ENCODE data around the gene LILRA5. TPM values are rescaled to one million over a fixed set of nuclear protein-coding genes. Genes with fewer than 3 reads are reported as not detected.

LILRA5 gene
- total RNA-seq, 1 donor from 2014 or later = 1.9 TPM

GRCh38 chr19:54341295-54341694 is 28.3 kb upstream of the LILRA5 start:
- no peak for DNase-seq (ENCODE audit: low read depth)
- Histone ChIP-seq H3K27me3 (ENCODE audit: control insufficient read depth, insufficient read depth, low read length) (no peaks in the 10 kb centered on the region), H3K36me3 (ENCODE audit: control insufficient read depth, insufficient read depth, low read length) (no peaks in the 10 kb centered on the region), H3K4me3 (ENCODE audit: low read depth, low read length) (no peak overlapping the region)
- no peak for TF ChIP-seq CTCF (IDR thresholded peaks at IDR 0.05; ENCODE audit: insufficient read depth, low read length, poor library complexity, severe bottlenecking)

GRCh38 chr19:54339646-54340358 is 26.8 kb upstream of the LILRA5 start:
- Histone ChIP-seq H3K27me3 (ENCODE audit: control insufficient read depth, insufficient read depth, low read length) (no peaks in the 10 kb centered on the region), H3K4me3 (ENCODE audit: low read depth, low read length) (no peak overlapping the region), H3K36me3 (ENCODE audit: control insufficient read depth, insufficient read depth, low read length) (no peaks in the 10 kb centered on the region)
- DNase-seq (ENCODE audit: low read depth) = no peak
- no peak for TF ChIP-seq CTCF (IDR thresholded peaks at IDR 0.05; ENCODE audit: insufficient read depth, low read length, poor library complexity, severe bottlenecking)

GRCh38 chr19:54338521-54338920 is 25.6 kb upstream of the LILRA5 start:
- TF ChIP-seq CTCF (IDR thresholded peaks at IDR 0.05; ENCODE audit: insufficient read depth, low read length, poor library complexity, severe bottlenecking) = no peak
- Histone ChIP-seq H3K36me3 (ENCODE audit: control insufficient read depth, insufficient read depth, low read length) (no peaks in the 10 kb centered on the region), H3K4me3 (ENCODE audit: low read depth, low read length) (no peak overlapping the region), H3K27me3 (ENCODE audit: control insufficient read depth, insufficient read depth, low read length) (no peaks in the 10 kb centered on the region)
- DNase-seq (ENCODE audit: low read depth) = no peak

GRCh38 chr19:54337858-54338230 is 24.9 kb upstream of the LILRA5 start:
- no peak for TF ChIP-seq CTCF (IDR thresholded peaks at IDR 0.05; ENCODE audit: insufficient read depth, low read length, poor library complexity, severe bottlenecking)
- Histone ChIP-seq H3K27me3 (ENCODE audit: control insufficient read depth, insufficient read depth, low read length) (no peaks in the 10 kb centered on the region), H3K36me3 (ENCODE audit: control insufficient read depth, insufficient read depth, low read length) (no peaks in the 10 kb centered on the region), H3K4me3 (ENCODE audit: low read depth, low read length) (no peak overlapping the region)
- no peak for DNase-seq (ENCODE audit: low read depth)

GRCh38 chr19:54336893-54337857 is 24.2 kb upstream of the LILRA5 start:
- TF ChIP-seq CTCF (IDR thresholded peaks at IDR 0.05; ENCODE audit: insufficient read depth, low read length, poor library complexity, severe bottlenecking) = no peak
- no peak overlapping the region for H3K4me3 ChIP-seq (ENCODE audit: low read depth, low read length)
- no peaks in the 10 kb centered on the region for H3K27me3 ChIP-seq (ENCODE audit: control insufficient read depth, insufficient read depth, low read length)
- no peaks in the 10 kb centered on the region for H3K36me3 ChIP-seq (ENCODE audit: control insufficient read depth, insufficient read depth, low read length)
- DNase-seq (ENCODE audit: low read depth) = no peak

All from kidney epithelial cell (primary cell).